Gastrocnemius medialis (tissue), 4 donors: Measurements from ENCODE around the gene CTRB1.
"Not testable (repeated sequence)": the region's sequence is repeated elsewhere in the genome, so short reads cannot be mapped to it uniquely, and the experiment has no call there.

ENCODE experiments used
- CTCF ChIP-seq, 5 experiments: fragments of 450-650 bp in 3 of 5; fragments of 200-600 bp in 2 of 5; sonication (generic) in 2 of 5; IDR thresholded peaks in 4 of 5; conservative IDR thresholded peaks in 1 of 5; 1 replicate in 4 of 5; 2 replicates in 1 of 5; pipeline ENCODE4 v1.5.1; 2016 to 2019; ENCODE audit warnings: antibody characterized with exemption in 5 of 5, mild to moderate bottlenecking in 3 of 5, moderate library complexity in 3 of 5
- POLR2A ChIP-seq, 2 donors: fragments of 450-650 bp; IDR thresholded peaks; one replicate each; pipeline ENCODE4 v1.6.1; 2017; ENCODE audit warnings: antibody characterized with exemption in 2 of 2, mild to moderate bottlenecking in 2 of 2, moderate library complexity in 2 of 2

DNA sequence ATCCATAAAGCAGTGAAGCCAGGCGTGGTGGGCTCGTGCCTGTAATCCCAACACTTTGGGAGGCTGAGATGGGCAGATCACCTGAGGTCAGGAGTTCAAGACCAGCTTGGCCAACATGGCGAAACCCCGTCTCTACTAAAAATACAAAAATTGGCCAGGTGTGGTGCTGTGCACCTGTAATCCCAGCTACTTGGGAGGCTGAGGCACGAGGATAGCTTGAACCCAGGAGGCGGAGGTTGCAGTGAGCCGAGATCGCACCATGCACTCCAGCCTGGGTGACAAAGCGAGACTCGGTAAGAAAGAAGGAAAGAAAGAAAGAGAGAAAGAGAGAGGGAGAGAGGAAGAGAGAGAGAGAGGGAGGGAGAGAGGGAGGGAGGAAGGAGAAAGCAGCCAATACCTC, 53.8 kb downstream of the CTRB1 start:
- TF ChIP-seq CTCF (IDR thresholded peaks at IDR 0.05 in 4 of 5, conservative IDR thresholded peaks at IDR 0.05 in 1 of 5); POLR2A (IDR thresholded peaks at IDR 0.05): not testable (repeated sequence)
